GM21576 (cell line): ENCODE measurements around the gene UNC13A.

ENCODE experiments used
- ATAC-seq: cut with Tn5 transposase; IDR thresholded peaks from one replicate; pipeline ENCODE4 v1.9.1; 2021; ENCODE audit warnings: mild to moderate bottlenecking, moderate library complexity; ENCODE audit not compliant: unreplicated experiment

The UNC13A gene

DNA sequence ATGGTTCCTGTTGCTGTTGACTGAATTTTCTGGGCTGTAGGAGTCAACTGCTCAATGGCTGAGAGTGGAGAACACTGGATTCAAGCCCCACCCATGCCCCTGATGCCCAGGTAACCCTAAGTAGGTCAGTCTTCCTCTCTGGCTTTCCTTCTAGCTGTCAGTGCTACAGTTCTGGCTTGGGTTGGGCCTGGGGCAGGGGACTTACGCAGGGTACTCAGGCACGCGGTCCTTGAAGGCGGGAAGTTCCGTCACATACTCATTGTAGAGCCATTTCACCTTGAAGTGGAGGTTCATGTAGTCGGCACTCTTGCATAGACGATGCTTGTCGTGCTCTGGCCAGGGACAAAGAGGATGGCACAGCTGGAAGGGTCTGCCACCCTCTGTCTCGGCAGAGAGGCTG lies 55.6 kb downstream of the UNC13A start:
- no peak for ATAC-seq

DNA sequence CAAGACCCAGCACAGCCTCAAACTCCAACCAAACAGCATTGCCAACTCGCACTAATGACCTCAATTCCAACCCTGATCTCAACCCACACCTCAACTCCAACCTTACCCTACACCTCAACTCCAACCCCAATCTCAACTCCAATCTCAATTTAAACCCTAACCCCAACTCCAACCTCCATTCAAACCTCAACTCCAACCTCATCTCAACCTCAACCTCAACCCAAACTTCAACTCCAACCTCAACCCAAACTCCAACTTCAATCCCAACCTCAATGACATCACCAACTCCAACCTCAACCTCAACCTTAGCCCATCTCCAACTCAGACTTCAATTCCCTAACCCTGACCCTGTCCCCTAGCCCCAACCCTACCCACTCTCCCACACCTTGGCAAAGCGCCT lies 58.4 kb downstream of the UNC13A start:
- no peak for ATAC-seq

DNA sequence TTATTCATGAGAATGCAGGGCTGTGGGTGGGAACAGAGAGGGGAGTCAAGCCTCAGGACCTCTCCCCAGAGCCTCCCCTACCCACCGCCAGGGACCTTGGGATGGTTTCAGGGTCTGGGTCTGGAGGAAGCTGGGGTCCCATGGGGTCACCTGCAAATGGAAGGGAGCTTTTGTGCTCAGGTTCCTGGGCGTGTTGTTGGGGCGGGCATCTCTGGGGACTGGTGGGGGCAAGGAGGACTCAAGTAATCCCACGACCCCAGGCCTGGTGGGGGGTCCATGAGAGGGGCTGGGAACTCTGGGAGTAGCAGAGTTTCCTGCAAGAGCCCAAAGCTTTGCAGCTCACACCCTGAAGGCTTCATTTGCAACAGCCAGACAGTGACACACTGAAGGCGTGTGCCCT lies 60.2 kb downstream of the UNC13A start:
- ATAC-seq, result no peak

DNA sequence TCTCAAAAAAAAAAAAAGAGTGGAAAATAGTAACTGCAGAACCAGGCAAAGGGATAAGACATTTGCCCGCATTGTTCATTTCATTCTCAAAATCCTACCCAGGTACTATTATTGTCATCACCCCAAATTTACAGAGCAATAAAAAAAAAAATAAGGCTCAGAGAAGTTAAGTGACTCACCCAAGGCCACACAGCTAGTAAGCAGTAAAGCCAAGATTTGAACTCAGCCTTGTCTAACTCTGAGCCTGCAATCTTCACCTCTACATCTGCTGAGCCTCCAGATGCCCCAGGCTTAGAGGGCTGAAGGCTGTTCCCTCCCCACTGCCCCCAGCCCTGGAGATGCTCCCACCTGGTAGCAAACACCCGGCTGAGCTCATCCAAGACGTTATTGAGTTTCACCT lies 61.0 kb downstream of the UNC13A start:
- ATAC-seq, result no peak

DNA sequence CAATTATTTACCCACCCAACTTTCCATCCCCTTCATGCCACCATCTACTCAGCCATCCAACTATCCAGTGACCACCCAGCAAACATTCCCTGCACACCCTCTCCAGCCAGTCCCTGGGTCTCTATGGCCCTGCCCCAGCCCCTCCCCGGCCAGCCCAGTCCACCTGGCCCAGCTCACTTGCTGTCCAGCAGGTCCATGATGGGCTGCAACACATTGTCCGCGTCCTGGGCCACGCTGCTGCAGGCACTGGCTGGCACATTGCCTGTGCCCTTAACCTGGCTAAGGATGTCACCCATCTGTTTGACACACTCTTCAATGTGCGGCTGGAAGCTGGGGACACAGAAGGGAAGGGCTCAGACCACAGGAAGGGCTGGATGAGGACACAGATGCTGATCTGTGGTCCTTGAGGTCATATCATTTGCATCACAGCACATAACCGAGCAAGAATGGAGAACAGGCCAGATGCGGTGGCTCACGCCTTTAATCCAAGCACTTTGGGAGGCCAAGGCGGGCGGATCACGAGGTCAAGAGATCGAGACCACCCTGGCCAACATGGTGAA lies 61.6 kb downstream of the UNC13A start:
- no peak for ATAC-seq

DNA sequence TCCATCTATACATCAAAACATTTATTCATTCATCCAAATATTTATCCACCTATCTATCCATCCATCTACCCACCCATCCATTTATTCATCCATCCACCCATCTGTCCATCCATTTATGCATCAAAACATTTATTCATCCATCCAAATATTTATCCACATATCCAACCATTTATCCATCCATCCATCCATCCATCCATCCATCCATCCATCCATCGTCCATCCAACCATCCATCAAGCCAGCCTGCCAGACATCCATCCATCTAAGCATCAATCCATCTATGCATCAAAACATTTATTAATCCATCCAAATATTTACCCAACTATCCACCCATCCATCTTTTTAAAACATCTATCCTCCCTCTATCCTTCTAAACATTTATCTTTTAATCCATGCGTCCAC lies 62.2 kb downstream of the UNC13A start:
- no peak for ATAC-seq

DNA sequence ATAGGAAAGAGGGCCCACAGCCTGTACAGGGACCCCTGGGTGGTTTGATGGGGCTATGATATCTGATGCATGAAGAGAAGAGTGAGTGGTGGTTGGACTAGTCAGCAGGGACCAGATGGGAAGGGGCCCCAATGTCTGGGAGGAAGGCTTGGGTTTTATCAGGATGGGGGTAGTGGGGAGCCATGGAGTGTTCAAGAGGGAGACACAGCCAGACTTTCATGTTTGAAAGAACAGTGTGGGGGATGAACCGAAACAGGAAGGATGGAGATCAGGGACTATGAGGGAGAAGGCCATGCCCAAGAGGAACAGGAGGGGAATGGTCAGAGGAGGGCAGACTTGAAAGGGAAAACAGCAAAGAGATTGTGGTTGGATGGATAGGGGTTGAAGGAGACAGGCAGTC lies 63.1 kb downstream of the UNC13A start:
- ATAC-seq, result no peak

DNA sequence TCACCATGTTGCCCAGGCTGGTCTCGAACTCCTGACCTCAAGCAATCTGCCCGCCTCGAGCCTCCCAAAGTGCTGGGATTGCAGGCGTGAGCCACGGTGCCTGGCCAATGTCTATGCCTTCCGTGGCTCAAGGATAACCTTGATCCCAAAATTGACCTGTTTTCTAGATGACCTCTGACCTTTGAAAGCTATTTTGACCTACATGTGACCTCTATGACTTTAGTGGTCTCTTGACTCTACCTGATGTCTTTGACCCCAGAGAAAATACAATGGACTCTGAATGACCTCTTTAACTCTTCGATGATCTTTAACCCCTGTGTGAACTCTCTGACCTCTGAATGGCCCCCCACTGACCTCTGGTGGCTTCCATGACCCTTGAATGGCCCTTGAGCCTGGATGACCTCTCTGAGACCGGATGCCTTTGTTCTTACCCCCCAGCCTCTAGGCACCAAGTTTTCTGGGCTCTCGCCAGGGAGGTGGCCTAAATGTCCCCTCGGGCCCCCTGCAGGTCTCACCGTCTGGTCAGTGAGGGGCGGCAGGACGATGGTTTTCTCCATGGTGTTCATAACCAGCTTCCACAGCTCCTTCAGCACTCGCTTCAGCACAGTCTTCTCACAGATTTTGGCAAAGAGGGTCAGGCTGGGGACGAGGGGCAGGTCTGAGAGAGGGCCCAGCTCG lies 63.7 kb downstream of the UNC13A start:
- ATAC-seq, result no peak

DNA sequence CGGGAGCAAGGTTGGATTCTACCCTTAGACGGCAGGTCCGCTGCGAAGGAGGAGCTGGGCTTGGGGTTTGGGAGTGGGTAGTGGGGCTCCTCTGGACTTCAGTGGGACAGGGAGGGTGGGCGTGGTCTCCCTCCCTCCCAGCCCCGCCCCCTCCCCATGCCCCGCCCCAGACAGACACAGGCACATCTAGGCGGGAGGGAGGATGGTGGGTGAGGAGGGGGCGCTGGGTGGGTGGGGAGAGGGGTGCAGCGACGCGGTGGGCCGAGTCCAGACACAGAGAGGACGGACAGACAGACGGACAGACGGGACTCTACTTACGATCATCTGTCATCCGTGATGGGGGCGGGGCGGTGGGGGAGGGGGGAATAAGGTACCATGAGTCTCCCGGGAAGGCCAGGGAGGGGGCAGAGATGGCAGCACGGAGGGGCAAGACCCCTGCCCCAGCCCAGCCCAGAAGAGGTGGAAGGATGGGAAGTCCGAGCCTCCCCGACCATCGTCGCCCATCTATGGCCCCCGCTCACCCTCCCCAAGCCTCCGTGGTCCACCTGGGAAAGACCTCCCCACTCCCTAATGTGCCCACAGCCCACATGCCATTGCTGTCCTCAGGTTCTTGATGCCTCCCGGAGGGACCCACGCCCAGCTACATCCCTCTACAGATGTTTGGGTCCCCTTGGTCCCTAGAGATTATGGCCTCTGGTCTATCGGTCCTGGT lies 64.8 kb downstream of the UNC13A start:
- ATAC-seq, result no peak

DNA sequence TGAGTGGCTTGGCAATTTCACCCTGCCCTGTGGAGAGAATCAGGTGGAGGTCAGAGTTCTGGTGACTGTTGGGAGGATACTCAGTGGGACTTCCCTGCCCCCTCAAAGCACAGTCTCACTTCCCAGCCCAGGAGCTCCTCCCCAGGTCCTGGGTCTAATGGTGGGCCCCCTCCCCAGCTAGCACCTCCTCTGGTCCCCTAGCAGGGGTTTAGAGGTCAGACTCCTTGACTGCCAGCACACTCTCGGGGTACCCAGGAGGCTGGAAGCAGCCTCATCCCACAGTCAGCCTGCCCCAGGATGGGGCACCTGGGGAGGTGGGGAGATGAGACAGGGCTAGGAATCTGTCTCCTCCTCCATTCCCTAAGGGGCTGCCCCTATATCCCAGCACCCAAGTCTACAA lies 67.5 kb downstream of the UNC13A start:
- ATAC-seq, result no peak

DNA sequence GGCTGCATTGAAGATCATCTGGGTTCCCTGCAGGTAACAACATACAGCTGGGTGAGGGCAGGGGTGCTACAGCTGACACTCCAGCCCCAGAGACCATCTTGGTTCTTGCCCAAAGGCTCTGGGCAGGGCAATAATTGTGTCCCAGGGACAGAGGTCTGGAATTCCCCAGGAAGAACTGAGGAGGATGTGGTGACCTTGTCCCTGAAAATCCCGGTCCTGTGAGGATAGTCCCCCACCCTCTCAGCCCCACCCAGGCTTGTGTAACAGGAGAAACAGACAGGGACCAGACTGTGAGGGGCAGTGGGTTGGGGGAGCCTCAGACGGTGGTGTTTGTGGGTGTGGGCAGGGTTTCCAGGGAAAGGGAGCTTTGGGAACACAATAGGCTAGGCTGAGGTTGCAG lies 69.2 kb downstream of the UNC13A start:
- no peak for ATAC-seq

DNA sequence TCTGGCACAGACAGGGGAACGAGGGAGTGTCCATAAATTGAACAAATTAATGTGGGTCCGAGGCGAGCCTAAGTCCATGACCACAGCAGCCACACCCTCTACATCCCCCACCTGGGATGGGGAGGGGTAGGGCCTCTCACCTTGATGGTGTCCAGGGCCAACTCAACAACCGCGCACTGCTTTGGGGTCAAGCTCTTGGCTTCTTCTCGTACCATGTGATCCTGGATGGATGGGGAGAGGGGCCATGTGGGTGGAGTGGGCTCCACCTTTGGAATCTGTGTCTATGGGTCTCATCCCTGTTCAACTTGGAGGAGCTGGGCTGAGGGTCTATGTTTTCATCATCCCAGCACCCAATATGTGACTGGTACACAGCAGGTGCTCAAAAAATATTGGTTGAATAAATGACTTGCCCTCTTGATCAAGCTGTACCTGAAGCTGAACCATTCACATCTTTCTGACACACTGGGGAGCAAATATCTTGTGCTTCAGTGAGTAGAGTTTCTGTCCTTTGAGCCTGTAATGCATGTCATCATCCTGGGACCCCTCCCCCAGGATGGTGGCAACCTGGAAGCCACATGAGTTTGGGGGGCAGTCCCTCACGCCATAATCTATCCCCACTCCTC lies 69.8 kb downstream of the UNC13A start:
- no peak for ATAC-seq

DNA sequence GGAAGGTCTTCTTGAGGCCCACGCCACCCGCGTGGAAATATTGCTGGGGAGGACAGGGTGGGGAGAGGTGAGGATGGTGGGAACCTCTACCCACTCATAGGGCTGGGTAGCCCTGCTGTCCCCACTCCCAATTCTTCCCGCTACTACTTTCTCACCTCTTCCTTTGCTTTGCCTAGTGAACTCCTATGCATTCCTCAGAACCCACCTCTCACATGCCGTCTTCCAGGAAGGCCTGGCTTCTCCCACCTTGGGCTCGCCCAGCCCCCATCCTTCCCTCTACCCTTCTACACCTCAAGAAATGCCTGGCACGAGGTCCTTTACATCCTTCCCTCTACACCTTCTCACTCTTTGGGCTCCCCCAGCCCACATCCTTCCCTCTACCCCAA lies 70.4 kb downstream of the UNC13A start:
- no peak for ATAC-seq

DNA sequence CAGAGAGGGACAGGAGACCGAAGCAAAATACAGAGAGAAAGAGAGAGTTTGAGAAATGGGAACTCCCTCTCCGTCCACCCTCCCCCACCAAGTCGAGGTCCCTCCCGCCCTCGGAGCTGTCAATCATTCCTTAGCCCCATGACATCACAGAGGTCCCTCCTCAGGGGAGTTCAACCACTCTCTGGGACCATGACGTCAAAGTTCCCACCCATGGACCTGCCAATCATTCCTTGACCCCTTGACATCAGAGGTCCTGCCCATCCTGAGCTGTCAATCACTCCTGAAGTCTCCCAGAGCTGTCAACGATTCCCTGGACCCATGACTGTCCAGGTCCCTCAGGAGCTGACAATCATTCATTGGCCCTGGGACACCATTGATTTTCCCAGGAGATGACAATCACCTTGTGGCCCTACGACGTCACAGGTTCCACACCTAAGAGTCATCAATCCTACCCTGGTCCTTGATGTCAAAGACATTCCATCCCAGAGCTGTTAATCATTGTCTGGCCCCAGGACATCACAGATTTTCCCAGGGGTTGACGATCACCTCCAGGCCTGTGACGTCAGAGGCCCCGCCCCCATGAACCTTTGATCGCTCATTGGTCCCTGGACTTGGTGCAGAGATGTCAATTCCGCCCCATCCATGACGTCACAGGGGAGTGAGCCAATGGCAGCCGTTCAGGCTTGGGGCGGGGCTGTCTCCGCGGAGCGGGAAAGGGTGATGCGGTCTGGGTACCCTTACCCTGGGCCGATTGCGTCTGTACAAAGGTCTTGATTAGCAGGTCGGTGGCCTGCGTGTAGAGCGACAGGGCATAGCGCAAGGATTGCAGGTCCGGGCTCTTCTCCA lies 71.0 kb downstream of the UNC13A start:
- no peak for ATAC-seq

DNA sequence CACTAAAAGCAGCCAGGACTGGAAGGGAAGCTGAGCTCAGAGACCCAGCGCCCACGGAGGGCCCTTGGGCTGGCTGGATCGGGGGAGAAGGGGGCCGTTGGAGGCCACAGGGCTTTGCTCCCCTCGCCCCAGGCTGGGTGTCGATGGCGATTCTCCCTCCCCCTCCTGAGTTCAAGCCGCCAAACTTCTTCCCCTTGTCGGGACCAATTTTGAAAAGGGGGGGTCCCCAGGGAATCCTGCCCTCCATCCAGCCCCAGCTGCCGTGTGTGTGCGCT lies 71.5 kb downstream of the UNC13A start:
- ATAC-seq, result no peak

DNA sequence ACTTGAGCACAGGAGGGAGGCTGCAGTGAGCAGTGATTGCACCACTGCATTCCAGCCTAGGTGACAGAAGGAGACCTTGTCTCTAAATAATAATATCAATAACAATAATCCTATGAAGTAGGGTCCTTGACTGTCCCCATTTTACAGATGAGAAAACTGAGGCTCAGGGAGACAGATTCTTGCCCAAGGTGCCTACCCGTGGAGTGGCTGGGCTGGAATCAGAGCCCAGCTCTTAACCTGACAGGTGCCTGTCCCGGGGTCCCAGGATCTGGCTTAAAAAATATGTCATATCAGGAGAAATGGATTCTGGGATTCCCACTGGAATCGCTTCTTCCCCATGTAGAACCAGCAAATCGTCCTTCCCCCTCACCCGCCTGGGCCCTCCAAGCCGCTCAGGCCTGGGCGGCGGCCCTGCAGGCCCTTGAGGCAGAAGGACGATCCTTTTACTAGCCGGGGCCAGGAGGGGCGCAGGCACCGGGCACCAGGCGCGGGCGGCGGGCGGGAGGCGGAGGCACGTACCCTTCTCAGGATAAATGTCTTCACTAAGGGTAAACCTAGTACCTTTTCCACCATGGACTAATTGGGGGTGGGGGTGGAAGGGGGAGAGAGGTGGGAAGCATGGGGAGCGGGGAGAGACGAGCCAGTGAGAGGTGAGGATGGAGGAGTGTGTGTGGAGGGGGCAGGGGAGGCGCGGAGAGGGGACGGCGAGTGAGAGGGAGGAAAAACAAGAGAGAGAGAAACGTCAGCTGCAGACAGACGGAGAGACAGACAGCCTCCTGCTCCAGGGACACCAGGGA lies 72.1 kb downstream of the UNC13A start:
- ATAC-seq, result no peak

DNA sequence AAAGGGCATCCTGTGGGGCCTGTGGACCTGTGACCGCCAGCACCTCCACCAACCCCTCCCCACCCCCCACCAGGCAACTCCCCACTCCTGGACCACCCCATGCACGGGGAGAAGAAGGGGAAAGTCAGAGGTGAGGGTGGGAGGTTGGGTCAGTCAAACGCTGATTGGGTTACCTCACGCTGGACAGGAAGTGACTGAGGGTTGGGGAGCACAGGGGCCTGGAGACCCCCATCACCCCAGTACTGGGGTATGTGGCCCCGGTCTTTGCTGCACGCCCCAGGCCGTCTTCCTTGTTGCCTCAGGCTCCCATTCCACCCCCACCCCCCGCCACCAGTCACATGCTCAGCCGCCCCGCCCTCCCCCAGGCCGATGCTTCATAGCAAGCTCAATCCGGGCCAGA lies 73.7 kb downstream of the UNC13A start:
- ATAC-seq, result no peak

DNA sequence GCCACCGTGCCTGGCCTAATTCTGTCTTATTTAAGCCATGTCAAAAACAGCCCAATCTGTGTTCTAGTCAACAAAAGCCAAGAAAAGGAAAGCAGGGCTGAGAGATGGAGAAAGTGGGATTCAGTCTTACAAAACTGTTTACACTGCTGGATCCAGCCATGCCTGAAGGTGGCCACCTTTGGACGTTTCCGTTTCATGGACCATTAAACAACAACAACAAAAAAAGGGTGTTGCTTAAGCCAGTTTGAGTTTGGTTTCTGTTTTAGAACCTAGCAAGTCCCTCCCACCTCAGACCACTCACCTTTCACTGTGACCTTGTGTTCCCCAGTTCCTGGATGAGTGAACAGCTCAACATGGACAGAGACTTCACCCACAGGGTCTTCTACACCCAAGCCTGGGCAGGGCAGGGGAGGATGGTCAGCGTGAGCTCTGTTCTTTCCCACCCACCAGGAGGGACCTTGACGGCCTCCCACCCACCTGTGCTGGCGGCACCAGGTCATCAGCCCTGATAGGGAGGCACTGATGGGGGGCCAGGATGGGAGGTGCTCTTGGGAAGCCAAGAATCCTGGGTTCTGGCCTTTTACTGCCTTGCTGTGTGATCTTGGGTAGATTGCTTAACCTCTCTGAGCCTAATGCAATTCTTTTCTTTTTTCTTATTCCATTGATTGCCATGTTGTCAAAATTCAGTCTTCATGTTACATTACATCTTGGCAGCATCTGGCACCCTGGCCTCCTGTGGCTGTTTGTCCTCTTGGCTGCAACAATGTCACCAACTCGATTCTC lies 76.5 kb downstream of the UNC13A start:
- ATAC-seq, result no peak

DNA sequence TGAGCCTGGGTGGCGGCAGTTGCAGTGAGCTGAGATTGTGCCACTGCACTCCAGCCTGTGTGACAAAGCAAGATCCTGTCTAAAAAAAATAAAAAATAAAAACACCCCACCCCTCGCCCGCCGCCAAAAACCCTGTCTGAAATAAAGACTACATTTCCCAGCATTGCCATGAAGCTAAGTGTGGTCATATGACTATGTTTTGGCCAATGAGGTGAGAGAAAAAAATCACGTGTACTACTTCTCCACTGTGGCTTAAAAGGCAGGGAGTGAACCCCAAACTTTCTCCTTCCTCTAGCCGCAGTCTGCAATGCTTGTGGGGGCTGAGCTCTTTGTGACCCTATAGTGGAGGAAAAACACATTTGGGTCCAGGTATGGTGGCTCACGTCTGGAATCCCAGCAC lies 77.8 kb downstream of the UNC13A start:
- no peak for ATAC-seq

DNA sequence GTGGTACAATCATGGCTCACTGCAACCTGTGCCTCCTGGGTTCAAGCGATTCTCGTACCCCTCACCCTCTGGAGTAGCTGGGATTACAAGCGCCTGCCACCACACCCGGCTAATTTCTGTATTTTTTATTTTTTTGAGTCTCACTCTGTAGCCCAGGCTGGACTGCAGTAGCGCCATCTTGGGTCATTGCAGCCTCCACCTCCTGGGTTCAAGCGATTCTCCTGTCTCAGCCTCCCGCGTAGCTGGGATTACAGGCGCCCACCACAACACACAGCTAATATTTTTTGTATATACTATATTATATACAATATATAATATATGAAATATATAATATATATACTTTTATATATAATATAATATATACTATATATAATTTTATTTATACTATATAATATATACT lies 80.2 kb downstream of the UNC13A start:
- no peak for ATAC-seq
